GM19324 (cell line): ENCODE measurements around the gene SERINC1.
A peak's percentile ranks its signal among the peaks of the same experiment; 100 is the strongest.
"Not testable (repeated sequence)": the region's sequence is repeated elsewhere in the genome, so short reads cannot be mapped to it uniquely, and the experiment has no call there.

ENCODE experiments used
- ATAC-seq: cut with Tn5 transposase; IDR thresholded peaks from one replicate; pipeline ENCODE4 v1.9.1; 2021; ENCODE audit warnings: mild to moderate bottlenecking, moderate library complexity; ENCODE audit not compliant: unreplicated experiment, low FRiP score

Gene SERINC1

GRCh38 chr6:122471107-122472021, at the start of gene SERINC1:
Gene SERINC1 (minus strand): TSS chr6:122471807. CDS start chr6:122471737, 70 bp downstream.
- ATAC-seq: peak; percentile 99

DNA sequence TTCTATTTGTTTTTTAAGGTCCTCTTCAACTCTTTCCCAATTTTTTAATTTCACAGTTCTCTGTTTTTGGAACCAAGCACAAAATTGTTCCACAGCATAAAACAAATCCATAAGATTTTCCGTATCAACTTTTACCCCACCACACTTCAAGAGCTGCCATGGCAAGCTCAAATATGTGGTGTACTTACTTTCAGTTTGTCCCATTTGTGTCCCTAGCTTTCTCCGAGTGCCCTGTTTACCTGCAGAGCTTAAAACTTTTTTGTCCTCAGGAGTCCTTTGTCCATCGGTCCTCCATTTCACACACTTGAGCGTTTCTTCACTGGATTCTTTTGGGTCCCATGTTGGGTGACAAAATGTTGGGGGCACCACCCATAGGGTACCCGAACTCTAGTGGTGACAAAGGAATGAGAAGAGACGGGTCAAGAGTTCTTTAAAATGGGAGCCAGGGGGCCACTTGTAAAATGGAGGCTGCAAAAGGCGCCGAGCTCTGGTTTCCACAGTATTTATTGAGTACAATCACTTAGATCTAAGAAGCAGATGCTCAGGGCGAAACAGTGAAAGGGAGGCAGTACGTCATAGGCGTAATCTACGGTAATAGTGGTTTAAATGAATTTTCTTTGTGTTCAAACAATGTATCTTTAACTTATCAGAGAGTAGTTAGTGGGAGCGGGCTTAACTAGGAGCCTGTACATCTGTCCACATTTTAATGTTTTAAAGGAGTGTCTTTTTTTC, 39.8 kb upstream of the SERINC1 start:
- no peak for ATAC-seq

- ATAC-seq: not testable (repeated sequence)
These were observed 33.6 kb upstream of the SERINC1 start for GRCh38 chr6:122505170-122505569.

DNA sequence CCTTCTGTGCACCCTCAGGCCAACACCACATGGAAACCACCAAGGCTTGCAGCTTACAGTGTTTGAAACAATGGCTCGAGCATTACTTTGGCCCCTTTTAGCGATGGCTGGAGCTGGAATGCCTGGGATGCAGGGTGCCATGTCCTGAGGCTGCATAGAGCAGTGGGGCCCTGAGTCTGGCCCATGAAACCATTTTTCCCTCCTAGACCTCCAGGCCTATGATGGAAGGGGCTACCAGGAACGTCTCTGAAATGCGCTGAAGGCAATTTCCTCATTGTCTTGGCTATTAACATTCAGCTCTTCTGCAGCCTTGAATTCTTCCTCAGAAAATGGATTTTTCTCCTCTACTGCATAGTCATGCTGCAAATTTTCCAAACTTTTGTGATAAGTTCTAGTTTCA, 29.9 kb upstream of the SERINC1 start:
- no peak for ATAC-seq

- ATAC-seq: no peak
These were observed 24.0 kb upstream of the SERINC1 start for GRCh38 chr6:122495612-122496011.

- ATAC-seq: no peak
These were observed 23.2 kb upstream of the SERINC1 start for GRCh38 chr6:122494665-122495272.

- ATAC-seq: peak; percentile 98
These were observed 20.4 kb upstream of the SERINC1 start for GRCh38 chr6:122491919-122492555.

DNA sequence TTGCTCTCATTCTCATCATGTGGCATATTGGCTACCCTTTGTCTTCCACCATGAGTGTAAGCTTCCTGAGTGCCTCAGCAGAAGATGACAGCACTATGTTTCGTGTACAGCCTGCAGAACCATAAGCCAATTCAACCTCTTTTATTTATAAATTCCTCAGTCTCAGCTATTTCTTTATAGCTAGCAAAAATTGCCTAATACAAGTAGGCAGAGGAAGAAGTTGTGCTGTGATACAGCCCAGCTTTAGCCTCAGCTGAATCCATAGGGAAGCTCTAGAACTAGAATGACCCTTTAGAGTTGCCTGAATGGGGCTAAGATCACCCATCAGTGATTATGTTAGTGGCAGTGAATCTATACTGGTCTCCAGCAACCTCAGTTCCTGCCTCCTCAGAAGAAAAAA, 19.0 kb upstream of the SERINC1 start:
- ATAC-seq: no peak

GRCh38 chr6:122484760-122485159, 13.2 kb upstream of the SERINC1 start:
- ATAC-seq: peak; percentile 46

GRCh38 chr6:122482750-122483080, 11.1 kb upstream of the SERINC1 start:
- ATAC-seq: no peak

DNA sequence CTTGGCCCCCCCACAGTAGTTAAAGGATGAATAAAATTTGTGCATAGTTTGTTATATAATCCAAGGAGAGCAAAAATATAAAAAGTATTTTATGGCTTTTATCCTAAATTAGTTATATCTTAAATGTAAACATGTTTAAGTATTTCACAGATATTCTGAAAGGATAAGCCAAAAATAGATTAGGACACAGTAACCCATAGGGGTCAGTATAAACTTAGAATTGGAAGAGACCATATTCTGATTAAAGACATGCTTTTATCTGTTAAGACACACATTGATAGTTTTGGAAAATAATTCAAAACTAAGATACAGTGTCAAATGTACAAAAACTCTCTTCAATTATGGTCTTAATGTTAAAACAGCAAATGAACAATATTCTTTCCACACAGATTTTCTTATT, 4.5 kb upstream of the SERINC1 start:
- no peak for ATAC-seq

DNA sequence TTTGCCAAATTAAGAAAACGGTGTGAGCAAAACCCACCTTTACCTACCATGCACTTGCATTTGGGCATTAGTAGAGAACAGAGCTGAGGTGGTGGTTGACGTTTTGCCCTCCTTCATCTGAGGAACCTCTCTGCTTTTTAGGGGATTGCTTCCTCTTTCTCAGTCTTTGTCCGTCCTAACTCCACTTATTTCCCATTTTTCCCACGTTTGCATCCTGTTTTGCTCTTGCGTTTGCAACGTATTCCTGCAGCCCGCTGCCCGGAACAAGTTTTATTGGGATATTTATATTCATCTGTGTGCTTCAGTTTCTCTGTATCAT, 374 bp upstream of the SERINC1 start:
- peak; percentile 62 for ATAC-seq

GRCh38 chr6:122461885-122462284, 9.7 kb downstream of the SERINC1 start:
- no peak for ATAC-seq

- not testable (repeated sequence) for ATAC-seq
These were observed 11.7 kb downstream of the SERINC1 start for GRCh38 chr6:122459865-122460416.

DNA sequence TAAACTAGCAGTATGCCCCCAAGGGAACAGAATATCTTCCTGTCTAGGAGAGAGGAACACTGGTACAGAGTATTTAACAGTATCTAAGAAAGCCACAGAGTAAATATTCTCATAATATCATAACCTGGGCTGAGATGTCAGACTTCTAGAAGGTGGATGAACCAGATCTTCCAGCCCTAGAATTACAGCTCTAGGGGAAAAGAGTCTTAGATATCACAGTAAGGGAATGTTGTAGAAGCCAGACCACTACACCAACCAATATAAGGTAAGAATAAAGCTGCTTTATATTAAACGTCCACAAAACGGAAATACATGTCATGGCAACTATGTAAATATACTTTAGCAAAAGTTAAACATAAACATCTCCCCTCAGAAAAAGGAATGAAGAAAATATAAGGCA, 12.4 kb downstream of the SERINC1 start:
- no peak for ATAC-seq

DNA sequence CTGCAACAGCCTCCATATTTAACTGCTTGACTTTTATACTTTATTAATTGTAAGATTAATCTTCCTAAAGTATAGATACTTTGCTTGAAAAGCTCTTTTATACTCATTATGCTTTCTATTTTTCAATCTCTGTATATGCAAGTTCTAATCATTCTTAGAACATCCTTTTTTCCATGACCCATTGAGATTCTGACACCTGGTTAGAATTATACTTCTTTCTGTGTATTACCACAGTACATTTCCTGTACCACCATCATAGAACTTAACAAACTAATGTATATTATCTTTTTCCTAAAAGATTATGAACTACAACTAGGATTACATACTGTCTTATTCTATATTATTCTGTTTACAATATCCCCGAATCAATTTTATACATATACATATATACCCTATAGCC, 13.5 kb downstream of the SERINC1 start:
- no peak for ATAC-seq

GRCh38 chr6:122455116-122455515, 16.5 kb downstream of the SERINC1 start:
- not testable (repeated sequence) for ATAC-seq

DNA sequence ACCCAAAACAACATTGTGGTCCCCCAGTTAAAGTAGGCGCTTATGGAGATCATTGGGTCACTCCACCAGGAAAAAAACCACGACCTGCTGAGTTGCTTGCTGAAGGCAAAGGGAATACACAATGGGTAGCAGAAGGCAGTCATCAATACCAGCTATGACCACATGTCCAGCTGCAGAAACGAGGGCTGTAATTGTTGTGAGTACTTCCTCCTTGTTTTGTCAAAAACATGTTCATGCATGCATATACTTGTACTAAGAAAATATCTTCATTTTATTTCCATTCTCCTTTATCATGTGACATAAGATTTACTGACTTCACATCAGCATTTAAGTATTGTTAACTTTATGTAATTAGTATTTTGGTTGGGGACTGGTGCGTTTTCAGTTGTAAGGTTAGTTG, 16.9 kb downstream of the SERINC1 start:
- ATAC-seq: no peak

- ATAC-seq: no peak
These were observed 19.1 kb downstream of the SERINC1 start for GRCh38 chr6:122452509-122452908.

GRCh38 chr6:122449069-122449468, 22.5 kb downstream of the SERINC1 start:
- ATAC-seq: no peak

GRCh38 chr6:122445274-122445673, 26.3 kb downstream of the SERINC1 start:
- ATAC-seq: no peak
